GM19324 (cell line): ENCODE data around the gene STK32B.
"Not testable (repeated sequence)": the region's sequence is repeated elsewhere in the genome, so short reads cannot be mapped to it uniquely, and the experiment has no call there.

Experiments
- ATAC-seq: cut with Tn5 transposase; IDR thresholded peaks from one replicate; pipeline ENCODE4 v1.9.1; 2021; ENCODE audit warnings: mild to moderate bottlenecking, moderate library complexity; ENCODE audit not compliant: unreplicated experiment, low FRiP score

The STK32B gene

DNA sequence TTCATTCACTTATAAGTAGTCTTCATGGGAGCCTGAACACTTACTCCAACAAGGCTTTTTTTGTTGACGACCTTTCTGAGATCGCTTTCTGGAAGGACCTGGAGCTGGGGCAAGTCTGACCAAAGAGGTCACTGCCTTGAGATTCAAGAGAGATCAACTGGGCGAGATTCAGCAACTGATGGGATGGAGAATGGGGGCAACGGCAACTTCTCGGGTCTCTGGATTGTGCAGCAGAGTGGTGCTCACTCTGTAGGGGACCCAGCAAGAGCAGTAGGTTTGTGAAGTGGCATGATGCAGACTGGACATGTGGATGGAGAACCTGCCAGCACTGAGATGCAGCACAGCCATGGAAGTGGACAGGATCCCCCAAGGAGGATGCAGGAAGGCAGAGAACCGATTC lies 369.0 kb downstream of the STK32B start:
- no peak for ATAC-seq

DNA sequence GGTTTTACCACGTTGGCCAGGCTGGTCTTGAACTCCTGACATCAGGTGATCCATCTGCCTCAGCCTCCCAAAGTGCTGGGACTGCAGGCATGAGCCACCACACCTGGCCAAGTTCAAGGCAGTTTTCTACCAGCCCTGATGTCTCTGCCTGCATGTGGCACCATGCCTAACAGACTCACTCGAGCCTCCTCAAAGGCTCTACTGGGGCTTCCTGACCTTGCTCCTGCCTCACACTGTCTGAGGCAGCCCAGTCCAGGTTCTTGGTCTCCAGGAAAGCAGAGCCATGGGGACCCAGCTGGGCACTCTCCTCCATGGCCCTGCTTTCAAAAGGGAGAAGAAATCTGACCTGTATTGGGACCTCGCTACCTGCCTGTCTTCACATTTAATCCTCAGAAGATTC lies 370.1 kb downstream of the STK32B start:
- no peak for ATAC-seq

DNA sequence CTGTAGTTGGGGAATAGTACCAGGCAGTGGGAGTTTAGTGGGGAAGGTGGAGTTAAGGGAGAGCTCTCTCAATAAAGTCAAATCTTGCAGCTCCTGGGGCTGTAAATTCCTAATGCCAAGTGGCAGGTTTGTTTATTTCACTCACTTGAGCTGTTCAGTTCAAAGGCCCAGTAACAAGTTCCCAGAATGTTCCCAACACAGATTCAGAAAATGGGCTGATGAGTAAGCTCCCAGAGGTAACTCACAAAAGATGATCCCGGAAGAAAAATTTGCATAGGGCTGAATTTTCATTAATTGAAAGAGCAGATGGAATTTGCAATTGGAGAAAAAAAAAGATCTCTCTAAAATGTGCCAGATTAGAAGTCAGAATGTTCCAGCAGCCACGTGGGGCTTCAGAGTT lies 370.9 kb downstream of the STK32B start:
- ATAC-seq, result no peak

DNA sequence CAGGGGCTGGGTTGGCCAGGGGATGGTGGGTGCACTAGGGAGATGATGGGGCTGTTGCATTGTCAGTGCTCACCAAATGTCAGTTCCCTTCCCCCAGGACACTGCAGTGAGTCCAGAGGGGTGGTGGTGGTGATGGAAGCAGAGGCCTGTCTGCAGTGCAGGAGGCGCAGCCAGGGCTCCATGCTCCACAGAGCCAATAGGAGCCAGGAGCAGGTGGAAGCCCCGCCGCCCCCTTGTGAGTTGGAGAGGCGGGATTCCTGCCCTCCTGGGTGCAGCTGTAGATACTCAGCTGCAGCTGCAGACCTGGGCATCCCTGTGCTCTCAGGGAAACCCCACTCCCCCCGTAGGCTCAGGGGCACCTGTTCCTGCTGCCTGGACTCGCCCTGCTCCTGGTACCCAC lies 372.4 kb downstream of the STK32B start:
- ATAC-seq, result no peak

DNA sequence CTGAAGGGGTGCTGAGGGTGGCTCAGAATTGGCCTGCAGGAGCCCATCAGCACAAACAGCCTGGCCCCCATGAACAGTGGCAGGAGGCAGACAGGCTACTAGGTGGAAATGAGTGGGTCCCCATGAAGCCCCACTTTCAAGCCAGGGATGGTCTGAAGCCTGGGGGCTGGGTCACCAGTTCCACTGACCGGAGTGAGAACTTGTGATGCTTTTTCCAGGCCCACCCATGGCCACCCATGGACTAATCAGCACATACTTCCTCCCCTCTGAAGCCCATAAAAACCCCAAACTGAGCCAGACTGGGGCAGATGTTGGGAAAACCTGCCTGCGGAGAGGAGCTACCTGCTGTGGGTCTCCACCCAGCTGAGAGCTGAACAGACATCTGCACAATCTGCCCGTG lies 372.9 kb downstream of the STK32B start:
- ATAC-seq, result no peak

DNA sequence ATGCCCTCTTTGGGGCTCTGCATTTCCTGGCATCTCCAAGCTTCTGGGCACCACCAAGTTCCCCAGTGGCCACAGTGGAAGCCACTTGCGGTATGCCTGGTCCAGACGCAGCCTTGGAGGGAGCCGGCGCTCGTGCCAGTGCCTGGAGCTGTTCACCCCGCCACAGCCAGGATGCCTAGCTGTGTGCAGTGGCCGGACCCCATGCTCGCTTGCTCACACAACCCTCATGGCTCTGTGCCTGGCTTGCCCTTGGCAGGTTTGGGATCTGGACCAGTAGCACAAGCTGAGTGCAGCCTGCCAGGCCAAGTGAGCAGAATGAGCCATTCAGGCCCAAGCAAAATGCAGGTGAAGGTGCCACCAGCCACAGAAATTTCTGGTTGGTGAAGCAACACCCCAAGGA lies 373.6 kb downstream of the STK32B start:
- no peak for ATAC-seq

DNA sequence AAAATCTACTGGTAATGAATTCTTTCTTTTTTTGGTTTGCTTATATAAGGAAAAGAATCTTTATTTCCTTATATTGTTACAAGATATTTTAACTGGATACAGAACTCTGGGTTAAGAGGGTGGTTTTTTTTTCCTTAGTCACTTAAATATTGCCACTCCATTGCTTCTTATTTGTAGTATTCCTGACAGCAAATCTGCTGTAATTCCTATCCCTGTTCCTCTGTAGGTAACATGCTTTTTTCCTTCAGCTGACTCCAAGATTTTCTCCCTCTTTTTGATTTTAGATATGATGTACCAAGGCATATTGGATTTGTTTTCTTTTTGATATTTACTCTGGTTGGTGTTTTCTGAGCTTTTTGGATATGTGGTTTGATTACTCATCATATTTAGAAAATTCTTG lies 378.5 kb downstream of the STK32B start:
- ATAC-seq, result no peak

DNA sequence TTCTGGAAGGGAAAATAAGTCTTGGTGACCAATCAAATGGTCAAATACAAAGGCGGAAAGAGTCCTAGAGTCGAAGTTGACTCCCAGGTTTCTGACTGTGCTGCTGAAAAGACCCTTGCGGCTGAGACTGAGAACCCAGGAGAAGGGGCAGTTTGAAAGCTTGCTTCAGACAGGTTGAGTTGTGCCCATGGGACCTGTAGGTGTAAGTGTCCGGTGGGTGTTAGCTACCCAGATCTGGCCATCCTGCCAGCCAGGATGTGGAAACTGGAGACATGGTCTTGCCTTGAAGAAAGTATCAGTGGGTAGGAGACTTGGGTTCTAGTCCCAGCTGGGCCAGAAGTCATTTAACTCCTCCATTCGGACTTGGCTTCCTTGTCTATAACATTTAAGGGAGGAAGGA lies 381.9 kb downstream of the STK32B start:
- no peak for ATAC-seq

DNA sequence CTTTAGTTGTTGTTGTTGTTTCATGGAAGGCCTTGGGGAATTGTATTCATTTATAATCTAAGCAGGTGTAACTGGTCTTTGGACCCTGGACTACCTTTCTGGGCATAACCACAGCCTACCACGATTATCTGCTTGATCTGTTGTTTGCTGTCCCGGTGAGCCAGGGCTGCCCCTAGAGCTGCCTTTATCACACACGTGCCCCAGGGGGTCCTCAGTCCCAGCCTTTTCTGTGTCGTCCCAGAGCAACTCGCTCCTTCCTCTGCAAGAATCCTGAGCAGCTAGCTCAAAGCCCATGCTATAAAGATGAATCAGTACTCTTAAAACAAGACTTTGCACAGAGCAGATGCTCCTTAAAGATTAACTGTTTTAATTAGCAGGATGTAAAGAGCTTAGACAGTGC lies 383.9 kb downstream of the STK32B start:
- no peak for ATAC-seq

DNA sequence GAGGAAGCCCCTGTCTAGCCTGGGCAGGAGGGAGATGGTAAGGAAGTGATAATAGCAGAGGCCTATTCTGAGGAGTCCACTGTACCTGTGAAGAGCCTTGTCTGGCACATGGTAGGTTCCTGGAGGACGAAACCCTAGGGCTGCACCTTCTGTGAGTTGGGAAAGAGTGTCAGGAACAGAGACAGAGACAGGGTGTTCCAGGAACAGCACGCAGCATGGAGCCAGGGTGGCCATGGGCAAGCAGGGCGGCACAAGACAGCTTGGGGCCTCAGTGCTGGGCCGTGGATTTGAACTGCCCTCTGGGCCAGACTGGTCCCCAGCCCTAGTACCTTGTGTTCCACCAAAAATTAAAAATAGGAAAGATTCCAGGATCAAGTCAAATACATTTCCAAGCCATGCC lies 384.5 kb downstream of the STK32B start:
- no peak for ATAC-seq

DNA sequence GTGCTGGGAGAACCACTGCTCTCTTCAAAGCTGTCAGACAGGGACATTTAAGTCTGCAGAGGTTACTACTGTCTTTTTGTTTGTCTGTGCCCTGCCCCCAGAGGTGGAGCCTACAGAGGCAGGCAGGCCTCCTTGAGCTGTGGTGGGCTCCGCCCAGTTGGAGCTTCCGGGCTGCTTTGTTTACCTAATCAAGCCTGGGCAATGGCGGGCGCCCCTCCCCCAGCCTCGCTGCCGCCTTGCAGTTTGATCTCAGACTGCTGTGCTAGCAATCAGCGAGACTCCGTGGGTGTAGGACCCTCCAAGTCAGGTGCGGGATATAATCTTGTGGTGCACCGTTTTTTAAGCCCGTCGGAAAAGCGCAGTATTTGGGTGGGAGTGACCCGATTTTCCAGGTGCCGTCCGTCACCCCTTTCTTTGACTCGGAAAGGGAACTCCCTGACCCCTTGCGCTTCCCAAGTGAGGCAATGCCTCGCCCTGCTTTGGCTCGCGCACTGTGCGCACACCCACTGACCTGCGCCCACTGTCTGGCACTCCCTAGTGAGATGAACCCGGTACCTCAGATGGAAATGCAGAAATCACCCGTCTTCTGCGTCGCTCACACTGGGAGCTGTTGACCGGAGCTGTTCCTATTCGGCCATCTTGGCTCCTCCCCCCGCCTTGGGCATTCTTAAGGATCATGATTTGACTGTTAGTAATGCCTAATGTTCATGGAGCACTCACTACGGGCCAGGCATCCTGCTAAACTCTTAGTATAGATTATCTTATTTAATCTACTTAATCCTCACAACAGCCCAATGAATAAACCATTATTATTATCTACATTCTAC lies 392.9 kb downstream of the STK32B start:
- not testable (repeated sequence) for ATAC-seq

DNA sequence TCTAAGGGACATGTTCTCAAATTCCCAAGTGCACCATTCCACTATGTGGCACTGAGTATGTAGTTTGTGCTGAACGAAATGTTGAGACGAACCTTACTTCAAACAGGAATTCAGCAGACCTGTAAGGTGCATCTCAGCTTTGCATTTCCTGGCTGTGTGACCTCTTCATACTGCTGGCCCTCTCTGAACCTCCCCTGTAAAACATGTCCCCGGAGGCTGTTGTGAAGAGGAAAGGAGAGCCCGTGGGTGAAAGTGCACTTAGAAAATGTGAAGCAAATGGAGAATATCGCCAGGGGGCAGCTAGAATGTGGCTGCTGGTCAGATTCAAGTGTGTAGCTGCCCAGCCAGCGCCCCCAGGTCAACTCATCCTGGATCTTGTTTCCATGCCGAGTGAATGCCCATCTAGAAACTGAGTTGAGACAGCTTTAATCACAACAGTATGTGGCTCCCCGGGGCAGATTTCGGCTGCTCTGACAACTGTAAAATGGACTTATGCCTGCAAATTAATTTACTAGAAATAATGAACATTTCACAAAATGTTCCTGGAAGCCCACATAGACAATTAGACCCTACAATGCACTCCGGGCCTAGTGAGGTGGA lies 393.7 kb downstream of the STK32B start:
- ATAC-seq, result no peak

DNA sequence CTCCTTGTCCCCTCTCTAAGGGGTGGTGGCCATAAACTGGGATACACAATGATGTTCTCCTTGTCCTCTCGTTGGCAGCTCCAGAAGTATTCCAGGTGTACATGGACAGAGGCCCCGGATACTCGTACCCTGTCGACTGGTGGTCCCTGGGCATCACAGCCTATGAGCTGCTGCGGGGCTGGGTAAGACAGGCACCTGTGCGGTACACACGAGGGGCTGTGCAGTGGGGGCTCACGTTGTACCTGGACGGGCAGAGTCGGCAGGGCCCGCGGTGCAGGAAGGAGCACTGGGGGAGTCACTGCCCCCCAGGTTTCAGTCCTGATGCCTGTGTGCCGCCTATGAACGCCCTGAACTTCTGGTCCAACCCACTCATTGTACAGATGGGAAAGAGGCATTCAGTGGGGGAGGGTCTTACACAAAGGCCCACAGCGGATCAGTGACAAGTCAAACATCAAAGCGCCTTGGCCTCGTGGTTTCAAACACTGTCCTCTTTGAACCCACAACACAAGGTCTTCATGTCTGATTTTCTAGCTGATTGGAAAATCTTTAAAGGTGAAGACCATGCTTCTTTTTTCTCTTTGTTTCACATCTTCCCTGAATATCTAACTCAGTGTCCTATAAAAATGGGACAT lies 395.4 kb downstream of the STK32B start:
- ATAC-seq, result no peak

DNA sequence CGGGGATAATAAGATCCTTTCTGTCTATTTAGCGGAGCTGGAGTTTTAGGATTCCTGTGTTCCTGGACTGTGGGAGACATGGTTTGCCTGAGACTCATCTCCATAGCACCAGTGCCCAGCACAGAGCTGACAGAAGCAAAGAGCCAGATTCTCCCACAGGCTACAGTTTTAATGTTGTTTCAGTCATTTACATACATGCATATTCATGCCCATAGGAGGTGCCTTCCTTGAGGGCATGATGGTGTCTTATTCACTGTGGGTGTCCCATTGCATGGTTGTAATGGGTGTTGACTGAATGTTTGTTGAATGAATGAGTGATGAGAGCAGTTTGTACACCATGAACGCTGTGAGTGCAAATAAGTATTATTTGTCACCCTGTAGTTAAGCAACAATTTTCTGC lies 396.5 kb downstream of the STK32B start:
- no peak for ATAC-seq

DNA sequence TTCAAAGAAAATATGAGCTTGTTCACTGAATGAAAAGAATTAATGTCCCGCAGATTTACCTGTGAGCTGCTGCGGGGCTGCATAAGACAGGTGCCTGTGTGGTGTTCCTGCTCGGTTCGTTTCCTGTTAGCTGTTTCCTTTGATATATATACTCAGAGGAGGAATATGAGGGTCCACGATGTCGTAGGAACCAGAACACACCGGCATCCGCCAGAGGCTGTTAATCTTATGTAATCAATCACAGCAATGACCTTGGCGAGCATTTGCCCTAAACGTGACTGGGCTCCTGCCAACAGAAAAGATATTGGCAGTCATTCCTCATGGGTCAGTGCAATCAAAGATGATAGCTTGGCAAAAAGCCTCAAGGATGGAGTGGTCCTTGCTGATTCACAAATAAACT lies 396.9 kb downstream of the STK32B start:
- ATAC-seq, result no peak

DNA sequence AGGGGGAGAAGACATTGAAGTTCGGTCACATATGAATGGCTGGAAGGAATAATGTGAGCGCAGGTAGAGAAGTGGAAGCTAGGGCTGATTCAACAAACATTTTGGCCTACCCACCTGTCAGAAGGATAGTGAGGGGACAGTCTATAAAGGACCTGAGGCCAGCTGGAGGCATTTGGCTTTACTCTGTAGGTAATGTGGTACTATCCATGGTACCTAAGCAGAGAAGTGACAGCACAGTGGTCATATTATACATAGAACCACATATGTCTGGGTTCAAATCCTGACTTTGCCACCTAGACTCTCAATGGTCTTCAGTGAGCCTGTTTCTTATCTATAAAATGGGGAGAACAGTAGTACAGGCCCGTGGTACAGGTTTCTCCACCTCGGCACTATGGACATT lies 400.0 kb downstream of the STK32B start:
- ATAC-seq, result no peak

DNA sequence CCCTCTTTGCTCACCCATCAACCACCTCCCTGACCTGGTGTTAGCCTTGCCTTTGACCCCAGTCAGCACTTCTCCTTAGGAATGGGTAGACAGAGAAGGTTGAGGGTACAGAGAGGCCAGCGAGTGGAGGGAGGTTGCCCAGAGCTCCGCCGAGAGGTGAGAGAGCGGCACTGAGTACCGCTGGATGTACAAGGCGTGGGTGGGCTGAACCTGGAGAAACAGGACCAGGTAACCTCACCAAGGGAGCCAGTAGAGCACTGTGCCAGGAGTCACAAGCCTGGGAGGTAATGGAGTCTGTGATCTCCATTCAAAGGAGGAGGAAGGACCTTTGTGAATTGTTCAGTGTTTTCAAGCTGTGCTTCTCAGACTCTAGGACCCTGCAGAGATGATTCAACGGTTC lies 400.9 kb downstream of the STK32B start:
- ATAC-seq, result no peak

DNA sequence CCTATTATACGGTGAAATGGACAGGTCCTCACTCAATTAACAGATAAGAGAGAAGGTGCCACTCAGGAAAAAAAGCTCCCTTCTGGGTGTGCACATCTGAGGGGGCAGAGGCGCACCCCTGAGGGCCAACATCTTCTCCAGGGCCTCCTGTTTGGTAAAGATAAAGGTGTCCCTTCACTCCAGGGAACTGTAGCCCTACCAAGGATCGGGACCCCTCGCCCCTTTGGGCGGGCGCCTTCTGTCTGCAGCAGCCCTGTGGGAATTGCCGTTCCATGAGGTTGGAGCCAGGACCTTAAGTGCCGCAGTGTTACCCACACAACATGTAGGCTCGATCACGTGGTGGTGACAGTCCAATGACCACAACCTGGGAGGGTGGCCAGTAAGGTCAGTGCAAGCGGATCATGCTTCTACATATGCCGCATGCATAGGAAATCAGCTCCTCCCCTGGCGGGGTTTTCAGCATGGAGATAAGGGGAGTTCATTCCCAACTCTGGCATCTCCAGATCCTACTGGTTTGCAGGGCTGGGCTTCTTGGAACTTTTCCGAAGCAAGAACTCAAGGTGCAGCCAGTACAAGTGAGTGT lies 403.8 kb downstream of the STK32B start:
- no peak for ATAC-seq

DNA sequence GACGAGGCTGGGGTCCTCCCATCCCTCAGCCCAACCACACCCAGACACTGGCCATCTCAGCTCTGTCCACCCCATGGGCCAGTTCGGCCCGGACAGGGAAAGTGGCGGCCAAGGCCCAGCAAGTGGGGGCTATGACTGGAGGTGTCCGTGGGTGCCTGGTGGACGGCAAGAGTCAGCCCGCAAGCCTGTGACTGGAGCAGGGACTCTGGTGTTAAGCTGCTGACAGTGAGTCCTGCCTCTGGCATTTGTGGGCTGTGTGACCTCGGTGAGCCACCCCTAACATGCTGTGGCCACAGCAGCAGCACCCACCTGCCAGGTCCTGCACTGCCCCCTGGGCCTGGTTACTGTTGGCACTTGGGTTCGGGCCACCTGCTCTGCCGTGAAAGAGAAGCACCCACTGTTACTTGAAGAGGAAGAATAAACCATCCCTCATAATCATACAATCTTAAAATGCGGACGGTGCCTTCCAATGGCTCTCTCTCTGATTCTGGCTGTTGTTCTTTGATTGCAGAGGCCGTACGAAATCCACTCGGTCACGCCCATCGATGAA lies 405.1 kb downstream of the STK32B start:
- no peak for ATAC-seq

DNA sequence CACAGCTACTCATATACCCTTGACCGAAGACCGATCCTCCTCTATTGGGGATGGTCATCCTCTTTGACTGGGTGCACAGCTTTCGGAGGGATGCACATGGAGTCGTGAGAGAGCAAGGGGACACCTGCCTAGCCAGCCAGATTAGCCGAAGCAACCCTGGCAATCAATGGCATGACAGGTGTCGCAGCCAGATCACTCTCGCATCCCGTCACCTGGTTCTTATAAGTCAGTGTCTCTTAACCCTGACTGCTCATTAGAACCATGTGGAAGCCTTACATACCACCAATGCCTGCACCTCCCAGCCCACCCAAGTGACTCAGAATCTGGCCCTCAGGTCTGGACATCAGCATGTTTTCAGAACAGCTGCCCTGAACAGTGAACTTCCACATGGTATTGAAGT lies 407.4 kb downstream of the STK32B start:
- ATAC-seq, result no peak

DNA sequence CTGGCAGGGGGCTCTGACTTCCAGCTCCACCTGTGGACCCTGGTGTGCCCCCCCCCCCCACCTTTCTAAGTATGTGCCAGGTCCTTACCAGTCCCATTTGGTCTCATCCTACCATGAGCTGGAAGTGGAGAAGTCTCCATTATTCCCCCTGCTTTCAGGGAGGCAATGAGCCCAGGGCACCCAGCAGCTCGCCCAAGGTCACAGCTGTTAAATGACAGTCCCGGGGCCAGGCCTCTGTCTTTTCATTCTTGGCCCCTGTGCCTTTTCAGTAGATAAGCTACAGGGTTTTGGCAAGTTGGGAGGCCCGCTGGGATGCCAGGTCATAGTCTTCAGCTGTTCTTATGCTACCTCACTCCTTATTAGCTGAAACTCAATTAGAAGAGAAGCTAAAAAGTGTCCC lies 408.0 kb downstream of the STK32B start:
- ATAC-seq, result no peak
